ENCODE results near the gene MT1F. TPM values are rescaled to one million over a fixed set of nuclear protein-coding genes. Genes with fewer than 3 reads are reported as not detected.

MT1F gene
- polyA plus RNA-seq, 1 donor from 2014 or later: 1.8 TPM

GRCh38 chr16:56682703-56683397 is 25.1 kb downstream of the MT1F start:
- no peaks in the 10 kb centered on the region for H3K36me3 ChIP-seq (ENCODE audit: insufficient read depth, low read length)
- TF ChIP-seq, protein P1, sequence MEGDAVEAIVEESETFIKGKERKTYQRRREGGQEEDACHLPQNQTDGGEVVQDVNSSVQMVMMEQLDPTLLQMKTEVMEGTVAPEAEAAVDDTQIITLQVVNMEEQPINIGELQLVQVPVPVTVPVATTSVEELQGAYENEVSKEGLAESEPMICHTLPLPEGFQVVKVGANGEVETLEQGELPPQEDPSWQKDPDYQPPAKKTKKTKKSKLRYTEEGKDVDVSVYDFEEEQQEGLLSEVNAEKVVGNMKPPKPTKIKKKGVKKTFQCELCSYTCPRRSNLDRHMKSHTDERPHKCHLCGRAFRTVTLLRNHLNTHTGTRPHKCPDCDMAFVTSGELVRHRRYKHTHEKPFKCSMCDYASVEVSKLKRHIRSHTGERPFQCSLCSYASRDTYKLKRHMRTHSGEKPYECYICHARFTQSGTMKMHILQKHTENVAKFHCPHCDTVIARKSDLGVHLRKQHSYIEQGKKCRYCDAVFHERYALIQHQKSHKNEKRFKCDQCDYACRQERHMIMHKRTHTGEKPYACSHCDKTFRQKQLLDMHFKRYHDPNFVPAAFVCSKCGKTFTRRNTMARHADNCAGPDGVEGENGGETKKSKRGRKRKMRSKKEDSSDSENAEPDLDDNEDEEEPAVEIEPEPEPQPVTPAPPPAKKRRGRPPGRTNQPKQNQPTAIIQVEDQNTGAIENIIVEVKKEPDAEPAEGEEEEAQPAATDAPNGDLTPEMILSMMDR (IDR thresholded peaks at IDR 0.05; ENCODE audit: poor library complexity, severe bottlenecking): no peak
- TF ChIP-seq TAF1 (IDR thresholded peaks at IDR 0.05; ENCODE audit: low read depth) (no peak), SMC3 (conservative IDR thresholded peaks at IDR 0.05; ENCODE audit: poor library complexity) (no peak), POLR2AphosphoS5 (IDR thresholded peaks at IDR 0.05) (no peak), MXI1 (conservative IDR thresholded peaks at IDR 0.05; ENCODE audit: poor library complexity, severe bottlenecking) (no peak), EP300 (conservative IDR thresholded peaks at IDR 0.05; ENCODE audit: poor library complexity, severe bottlenecking) (no peak)
- TF ChIP-seq, protein P2, sequence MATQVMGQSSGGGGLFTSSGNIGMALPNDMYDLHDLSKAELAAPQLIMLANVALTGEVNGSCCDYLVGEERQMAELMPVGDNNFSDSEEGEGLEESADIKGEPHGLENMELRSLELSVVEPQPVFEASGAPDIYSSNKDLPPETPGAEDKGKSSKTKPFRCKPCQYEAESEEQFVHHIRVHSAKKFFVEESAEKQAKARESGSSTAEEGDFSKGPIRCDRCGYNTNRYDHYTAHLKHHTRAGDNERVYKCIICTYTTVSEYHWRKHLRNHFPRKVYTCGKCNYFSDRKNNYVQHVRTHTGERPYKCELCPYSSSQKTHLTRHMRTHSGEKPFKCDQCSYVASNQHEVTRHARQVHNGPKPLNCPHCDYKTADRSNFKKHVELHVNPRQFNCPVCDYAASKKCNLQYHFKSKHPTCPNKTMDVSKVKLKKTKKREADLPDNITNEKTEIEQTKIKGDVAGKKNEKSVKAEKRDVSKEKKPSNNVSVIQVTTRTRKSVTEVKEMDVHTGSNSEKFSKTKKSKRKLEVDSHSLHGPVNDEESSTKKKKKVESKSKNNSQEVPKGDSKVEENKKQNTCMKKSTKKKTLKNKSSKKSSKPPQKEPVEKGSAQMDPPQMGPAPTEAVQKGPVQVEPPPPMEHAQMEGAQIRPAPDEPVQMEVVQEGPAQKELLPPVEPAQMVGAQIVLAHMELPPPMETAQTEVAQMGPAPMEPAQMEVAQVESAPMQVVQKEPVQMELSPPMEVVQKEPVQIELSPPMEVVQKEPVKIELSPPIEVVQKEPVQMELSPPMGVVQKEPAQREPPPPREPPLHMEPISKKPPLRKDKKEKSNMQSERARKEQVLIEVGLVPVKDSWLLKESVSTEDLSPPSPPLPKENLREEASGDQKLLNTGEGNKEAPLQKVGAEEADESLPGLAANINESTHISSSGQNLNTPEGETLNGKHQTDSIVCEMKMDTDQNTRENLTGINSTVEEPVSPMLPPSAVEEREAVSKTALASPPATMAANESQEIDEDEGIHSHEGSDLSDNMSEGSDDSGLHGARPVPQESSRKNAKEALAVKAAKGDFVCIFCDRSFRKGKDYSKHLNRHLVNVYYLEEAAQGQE (IDR thresholded peaks at IDR 0.05; ENCODE audit: borderline replicate concordance): no peak
- H3K9me2 ChIP-seq (ENCODE audit: insufficient read depth, low read length): no peaks in the 10 kb centered on the region
- H3K79me2 ChIP-seq (replicated peaks; ENCODE audit: insufficient read depth, low read length): no peaks in the 10 kb centered on the region
- H2AFZ ChIP-seq (ENCODE audit: low read depth, low read length): no peak overlapping the region
- no peak overlapping the region for H3K27ac ChIP-seq (ENCODE audit: low read length)
- no peak overlapping the region for H3K4me2 ChIP-seq (ENCODE audit: low read length)
- peak overlapping the region; percentile 64 for H3K4me3 ChIP-seq (ENCODE audit: low read length)
- H3F3A ChIP-seq (ENCODE audit: insufficient read depth, low read length, poor library complexity, severe bottlenecking): no peaks in the 10 kb centered on the region
- H4K20me1 ChIP-seq (ENCODE audit: insufficient read depth): no peaks in the 10 kb centered on the region
- H3K9me3 ChIP-seq (ENCODE audit: low read length): no peaks in the 10 kb centered on the region
- H3K27me3 ChIP-seq (ENCODE audit: insufficient read depth, low read depth, low read length): peaks cover 30% of the 10 kb centered on the region
- H3K9ac ChIP-seq (ENCODE audit: low read length): no peak overlapping the region

DNA sequence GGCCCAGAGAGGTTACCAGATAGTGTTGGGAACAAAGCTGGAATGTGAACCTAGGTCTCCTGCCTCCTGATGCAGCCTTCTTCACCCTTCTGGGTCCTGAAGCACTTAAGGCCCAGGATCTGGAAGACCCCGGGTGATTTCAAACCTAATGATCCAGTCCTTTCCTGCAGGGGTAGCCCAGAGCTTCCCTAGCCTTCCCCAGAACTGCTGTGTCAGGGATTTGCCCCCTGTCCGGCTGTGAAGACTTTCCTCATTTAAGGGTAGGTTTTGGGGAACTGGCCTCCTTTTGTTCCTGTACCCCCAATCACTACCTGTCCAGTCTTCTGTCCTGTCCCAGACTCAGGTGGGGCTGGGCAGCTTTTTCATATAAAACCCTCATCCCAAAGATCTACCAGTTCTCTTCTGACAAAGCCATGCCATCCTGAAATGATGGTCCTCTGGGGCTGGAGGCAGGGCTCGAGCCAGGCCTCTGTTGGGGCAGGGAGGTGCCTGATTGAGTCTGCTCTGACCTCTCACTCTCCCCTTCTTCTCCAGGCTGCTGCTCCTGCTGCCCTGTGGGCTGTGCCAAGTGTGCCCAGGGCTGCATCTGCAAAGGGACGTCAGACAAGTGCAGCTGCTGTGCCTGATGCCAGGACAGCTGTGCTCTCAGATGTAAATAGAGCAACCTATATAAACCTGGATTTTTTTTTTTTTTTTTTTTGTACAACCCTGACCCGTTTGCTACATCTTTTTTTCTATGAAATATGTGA is 25.8 kb downstream of the MT1F start:
- Histone ChIP-seq H3K9ac (ENCODE audit: low read length) (no peak overlapping the region), H3K79me2 (replicated peaks; ENCODE audit: insufficient read depth, low read length) (no peaks in the 10 kb centered on the region), H3F3A (ENCODE audit: insufficient read depth, low read length, poor library complexity, severe bottlenecking) (no peaks in the 10 kb centered on the region), H3K4me2 (ENCODE audit: low read length) (no peak overlapping the region), H3K36me3 (ENCODE audit: insufficient read depth, low read length) (no peaks in the 10 kb centered on the region), H3K9me2 (ENCODE audit: insufficient read depth, low read length) (no peaks in the 10 kb centered on the region), H4K20me1 (ENCODE audit: insufficient read depth) (no peaks in the 10 kb centered on the region), H3K4me3 (ENCODE audit: low read length) (no peak overlapping the region), H3K27me3 (ENCODE audit: insufficient read depth, low read depth, low read length) (peaks cover 26% of the 10 kb centered on the region), H3K27ac (ENCODE audit: low read length) (no peak overlapping the region), H3K9me3 (ENCODE audit: low read length) (no peaks in the 10 kb centered on the region), H2AFZ (ENCODE audit: low read depth, low read length) (no peak overlapping the region)
- no peak for TF ChIP-seq POLR2AphosphoS5 (IDR thresholded peaks at IDR 0.05)
- TF ChIP-seq SMC3 (conservative IDR thresholded peaks at IDR 0.05; ENCODE audit: poor library complexity): no peak
- no peak for TF ChIP-seq EP300 (conservative IDR thresholded peaks at IDR 0.05; ENCODE audit: poor library complexity, severe bottlenecking)
- TF ChIP-seq, protein P1 (IDR thresholded peaks at IDR 0.05; ENCODE audit: poor library complexity, severe bottlenecking): no peak
- TF ChIP-seq TAF1 (IDR thresholded peaks at IDR 0.05; ENCODE audit: low read depth): no peak
- no peak for TF ChIP-seq EZH2 (IDR thresholded peaks at IDR 0.05; ENCODE audit: borderline replicate concordance, insufficient read depth, low read length, poor library complexity, severe bottlenecking)
- no peak for TF ChIP-seq MXI1 (conservative IDR thresholded peaks at IDR 0.05; ENCODE audit: poor library complexity, severe bottlenecking)
- TF ChIP-seq, protein P2 (IDR thresholded peaks at IDR 0.05; ENCODE audit: borderline replicate concordance): no peak
- TF ChIP-seq RAD21 (conservative IDR thresholded peaks at IDR 0.05): no peak

Measured in neural cell (in vitro differentiated cells).